Stimulated activated CD8-positive, alpha-beta memory T cell treated with anti-CD3 and anti-CD28 coated beads, Interleukin-12 subunit alpha, Interleukin-12 subunit beta, amount 100 ng/mL, for 24 hours (primary cell): Measurements from ENCODE around the gene NOTUM.
"Not testable (repeated sequence)": the region's sequence is repeated elsewhere in the genome, so short reads cannot be mapped to it uniquely, and the experiment has no call there.

Experiments used
- DNase-seq: peaks from one replicate; pipeline ENCODE4 v3.0.0-alpha.2; 2020; ENCODE audit errors: extremely low read depth

The NOTUM gene

DNA sequence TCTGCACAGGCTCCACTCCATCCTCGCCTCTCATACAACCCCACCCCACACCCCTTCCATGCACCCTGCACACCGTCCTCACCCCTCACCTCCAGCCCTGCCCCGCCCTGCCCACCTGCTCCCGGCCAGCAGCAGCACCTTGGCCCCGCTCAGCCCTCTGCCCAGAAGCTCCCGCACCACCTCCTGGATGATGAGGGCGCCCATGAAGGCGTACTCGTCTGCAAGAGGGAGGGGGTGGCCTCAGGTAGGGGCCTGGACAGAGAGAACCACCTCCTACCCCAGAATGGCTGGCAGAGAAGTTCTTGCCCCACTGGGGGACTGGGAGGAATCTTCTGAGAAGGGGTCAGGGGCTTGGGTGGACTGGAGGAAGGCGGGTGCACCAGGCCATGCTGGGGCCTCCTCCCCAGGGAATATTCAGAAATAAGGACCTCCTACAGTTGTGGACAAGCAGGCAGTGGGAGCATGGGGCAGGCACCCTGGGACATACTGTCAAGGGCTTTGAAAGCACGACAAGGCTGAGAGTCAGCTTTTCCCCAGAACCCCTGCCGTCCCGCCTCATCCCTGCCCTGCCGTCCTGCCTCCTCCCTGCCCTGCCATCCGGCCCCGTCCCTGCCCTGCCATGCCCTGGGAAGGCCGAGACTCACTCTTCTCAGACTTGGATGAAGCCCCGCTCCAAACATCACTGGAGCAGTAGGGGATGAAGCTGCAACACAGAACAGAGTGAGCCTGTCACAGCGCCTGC, 3.1 kb downstream of the NOTUM start:
- DNase-seq = no peak

GRCh38 chr17:81956607-81957589, 4.1 kb downstream of the NOTUM start:
- no peak for DNase-seq

DNA sequence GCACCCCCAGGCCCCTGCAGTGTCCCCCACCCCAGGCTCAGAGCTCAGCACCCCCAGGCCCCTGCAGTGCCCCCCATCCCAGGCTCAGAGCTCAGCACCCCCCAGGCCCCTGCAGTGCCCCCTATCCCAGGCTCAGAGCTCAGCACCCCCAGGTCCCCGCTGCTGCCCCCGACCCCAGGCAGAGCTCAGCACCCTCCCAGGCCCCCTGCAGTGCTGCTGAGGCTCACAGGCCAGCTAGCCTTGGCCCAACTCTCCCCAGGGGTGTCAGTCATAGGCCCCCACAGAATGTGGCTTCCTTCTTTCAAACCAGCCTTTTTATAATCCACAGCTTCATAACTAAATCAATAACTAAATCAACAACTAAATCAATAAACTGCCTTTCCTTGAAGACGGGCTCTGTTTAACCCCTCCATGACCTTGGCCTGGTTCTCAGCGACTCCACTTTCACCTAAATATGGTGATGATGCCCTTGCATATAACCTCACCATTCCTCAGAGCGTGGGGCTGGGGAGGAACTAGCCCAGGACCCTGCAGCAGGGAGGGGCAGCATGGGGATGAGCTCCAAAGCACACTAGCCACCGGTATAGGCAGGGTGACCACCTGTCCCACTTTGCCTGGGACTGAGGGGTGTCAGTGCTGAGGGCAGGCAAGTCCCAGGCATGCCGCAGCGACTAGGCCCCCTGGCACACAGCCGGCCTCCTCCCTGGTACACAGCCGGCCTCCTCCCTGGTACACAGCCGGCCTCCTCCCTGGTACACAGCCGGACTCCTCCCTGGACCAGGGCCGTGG, 5.0 kb downstream of the NOTUM start:
- no peak for DNase-seq

DNA sequence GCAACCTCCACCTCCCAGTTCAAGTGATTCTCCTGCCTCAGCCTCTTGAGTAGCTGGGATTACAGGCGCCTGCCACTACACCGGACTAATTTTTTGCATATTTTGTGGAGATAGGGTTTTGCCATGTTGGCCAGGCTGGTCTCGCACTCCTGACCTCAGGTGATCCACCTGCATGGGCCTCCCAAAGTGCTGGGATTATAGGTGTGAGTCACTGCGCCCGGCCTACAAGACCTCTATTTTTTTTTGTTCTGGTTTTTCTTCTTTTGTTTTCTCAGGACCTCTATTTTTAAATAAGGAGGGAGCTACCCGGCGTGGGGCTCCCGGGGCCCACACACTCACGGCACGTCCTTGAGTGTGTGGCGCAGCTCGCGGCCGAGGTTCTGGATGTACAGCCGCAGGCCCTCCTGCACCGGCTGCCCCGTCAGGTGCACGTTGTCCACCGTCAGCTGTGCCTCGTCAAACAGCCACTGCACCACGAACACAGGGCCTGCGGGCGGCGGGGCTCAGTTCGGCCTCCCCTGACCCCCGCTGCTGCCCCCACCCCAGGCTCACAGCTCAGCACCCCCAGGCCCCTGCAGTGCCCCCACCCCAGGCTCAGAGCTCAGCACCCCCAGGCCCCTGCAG, 5.8 kb downstream of the NOTUM start:
- DNase-seq = no peak

- no peak for DNase-seq
These were observed 6.6 kb downstream of the NOTUM start for GRCh38 chr17:81954131-81955057.

DNA sequence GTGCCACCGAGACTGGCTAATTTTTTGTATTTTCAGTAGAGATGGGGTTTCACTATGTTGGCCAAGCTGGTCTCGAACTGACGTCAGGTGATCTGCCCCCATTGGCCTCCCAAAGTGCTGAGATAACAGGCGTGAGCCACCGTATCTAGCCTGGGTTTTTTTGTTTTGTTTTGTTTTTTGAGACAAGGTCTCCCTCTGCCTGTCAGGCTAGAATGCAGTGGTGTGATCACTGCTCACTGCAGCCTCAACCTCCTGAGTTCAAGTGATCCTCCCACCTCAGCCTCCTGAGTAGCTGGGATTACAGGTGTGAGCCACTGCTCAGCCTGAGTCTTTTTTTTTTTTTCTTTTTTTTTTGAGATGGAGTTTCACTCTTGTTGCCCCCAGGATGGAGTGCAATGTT, 7.5 kb downstream of the NOTUM start:
- not testable (repeated sequence) for DNase-seq

DNA sequence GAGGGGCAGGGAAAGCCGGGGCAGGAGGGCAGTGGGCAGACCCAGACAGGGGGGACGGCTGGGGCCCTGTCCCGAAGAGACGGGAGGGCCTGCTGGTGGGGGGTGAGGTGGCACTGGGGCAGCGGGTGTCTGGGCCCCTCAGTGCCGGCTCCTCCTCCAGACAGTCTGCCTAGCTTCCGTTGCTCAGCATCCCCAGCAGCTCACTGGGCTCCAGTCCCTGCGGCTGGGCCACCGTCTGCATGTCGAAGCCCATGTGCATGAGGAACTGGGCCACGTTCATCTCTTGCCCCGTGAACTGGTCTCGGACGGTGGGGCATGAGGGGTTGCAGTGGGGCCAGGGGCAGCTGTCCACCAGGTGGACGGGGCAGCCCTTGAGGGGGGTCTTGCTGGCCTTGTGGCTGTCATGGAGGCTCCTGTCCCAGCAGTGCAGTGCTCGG, 8.2 kb downstream of the NOTUM start:
- no peak for DNase-seq

- no peak for DNase-seq
These were observed 9.0 kb downstream of the NOTUM start for GRCh38 chr17:81951785-81952684.

GRCh38 chr17:81950501-81950900, 10.5 kb downstream of the NOTUM start:
- DNase-seq = no peak

DNA sequence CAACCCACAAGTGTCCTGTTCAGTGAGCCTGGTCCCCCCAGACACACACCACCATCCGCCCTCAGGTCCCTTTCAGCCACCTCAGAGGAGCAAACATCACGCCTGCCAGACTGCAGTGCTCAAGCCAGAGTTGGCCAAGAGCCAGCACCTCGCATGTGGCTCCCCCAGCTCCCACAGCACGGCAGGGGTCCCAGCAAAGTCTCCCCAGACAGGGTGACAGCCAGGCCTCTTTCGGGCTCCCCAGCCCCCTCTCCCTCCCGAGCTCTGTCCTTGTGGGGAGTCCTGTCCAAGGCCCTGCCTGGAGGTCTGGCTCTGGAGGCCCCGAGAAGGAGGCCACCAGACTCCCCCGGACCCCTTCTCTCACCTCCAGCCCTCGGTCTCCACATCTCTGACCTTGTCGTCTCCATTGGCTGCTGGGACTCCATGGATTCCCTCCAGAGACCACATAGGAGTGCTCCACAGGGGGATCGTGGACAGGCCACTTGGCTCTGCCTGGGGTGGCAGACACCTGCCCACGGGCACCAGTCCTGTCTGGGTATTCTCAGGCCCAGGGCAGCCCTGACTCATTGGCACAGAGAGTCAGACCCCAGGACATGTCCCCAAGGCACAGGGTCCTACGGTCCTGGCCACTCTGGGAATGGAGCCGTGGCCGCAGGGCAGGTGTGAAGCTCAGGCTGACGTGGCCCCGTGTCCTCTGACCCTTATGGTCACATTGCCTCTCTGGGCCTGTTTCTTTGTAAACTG, 12.2 kb downstream of the NOTUM start:
- no peak for DNase-seq

GRCh38 chr17:81947189-81947588, 13.8 kb downstream of the NOTUM start, which contains the start of gene MYADML2:
MYADML2 (minus strand) TSS chr17:81947233; CDS start chr17:81941741, 5,492 bp downstream.
- DNase-seq = no peak

DNA sequence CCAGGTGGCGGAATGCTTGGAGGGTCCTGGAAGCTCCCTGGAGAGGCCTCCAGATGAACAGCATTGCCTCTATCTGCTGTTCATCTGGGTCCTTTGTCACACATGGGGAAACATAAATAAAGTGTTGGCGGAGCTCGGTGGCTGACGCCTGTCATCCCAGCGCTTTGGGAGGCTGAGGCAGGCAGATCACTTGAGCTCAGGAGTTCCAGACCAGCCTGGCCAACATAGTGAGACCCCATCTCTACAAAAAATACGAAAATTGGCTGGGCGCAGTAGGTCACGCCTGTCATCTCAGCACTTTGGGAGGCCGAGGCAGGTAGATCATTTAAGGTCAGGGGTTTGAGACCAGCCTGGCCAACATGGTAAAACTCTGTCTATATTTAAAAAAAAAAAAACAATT, 16.1 kb downstream of the NOTUM start:
- DNase-seq = no peak

- DNase-seq = no peak
These were observed 18.8 kb downstream of the NOTUM start for GRCh38 chr17:81942167-81942553.

GRCh38 chr17:81941484-81942166, 19.4 kb downstream of the NOTUM start:
- no peak for DNase-seq

DNA sequence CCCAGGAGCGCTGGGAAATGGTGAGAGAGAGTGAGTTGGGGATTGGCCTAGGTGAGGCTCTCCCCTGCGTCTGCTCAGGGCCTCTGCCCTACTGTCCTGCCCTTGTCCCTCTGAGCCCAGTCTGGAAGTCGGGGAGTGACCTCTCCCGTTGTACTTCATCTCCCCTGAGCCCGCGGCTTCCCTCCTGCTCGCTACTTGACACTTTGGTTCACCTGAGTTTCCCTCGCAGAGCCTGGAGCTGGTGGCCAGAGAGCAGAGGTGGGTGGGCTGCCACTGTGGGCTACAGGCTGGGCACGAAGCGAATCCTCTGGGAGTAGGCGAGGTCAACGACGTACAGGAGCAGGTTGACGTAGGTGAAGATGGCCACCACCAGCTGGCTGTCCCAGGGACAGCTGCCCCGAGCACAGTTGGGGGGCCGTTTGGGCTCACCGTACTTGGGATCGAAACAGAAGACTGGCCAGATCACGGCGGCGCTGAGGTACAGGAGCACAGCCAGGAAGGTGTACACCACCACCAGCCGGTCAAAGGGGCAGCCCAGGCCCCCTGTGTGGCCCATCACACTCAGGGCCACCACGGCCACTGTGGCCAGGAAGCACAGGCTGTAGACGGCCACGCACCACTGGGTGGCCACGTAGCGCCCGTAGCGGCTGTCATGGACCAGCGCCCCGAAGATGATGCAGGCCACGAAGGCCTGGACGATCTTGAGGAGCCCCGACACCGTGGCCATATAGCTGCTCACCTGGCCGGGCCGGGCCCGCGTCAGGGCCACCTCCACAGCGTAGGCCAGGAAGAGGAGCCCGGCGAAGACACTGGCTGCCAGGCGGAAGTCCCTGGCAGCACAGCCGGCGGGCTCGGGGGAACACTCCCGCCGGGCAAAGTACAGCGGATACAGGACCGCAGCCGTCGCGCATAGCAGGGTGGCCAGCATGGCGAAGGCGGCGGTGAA, 20.2 kb downstream of the NOTUM start:
- no peak for DNase-seq

GRCh38 chr17:81939881-81940385, 21.1 kb downstream of the NOTUM start:
- DNase-seq = no peak

- no peak for DNase-seq
These were observed 21.8 kb downstream of the NOTUM start for GRCh38 chr17:81939218-81939617.
